Spleen (tissue), 7 donors: ENCODE data around the gene TMEM178B.

Source experiments
- POLR2A ChIP-seq, 3 donors: fragments of 450-650 bp; IDR thresholded peaks; one replicate each; pipeline ENCODE4 v1.5.1; 2017; ENCODE audit warnings: antibody characterized with exemption in 3 of 3, mild to moderate bottlenecking in 1 of 3
- POLR2AphosphoS5 ChIP-seq, 3 donors: sonication (generic); formaldehyde crosslinking; IDR thresholded peaks; one replicate each; pipeline ENCODE4 v1.5.1; 2017; ENCODE audit warnings: antibody characterized with exemption in 3 of 3
- TF ChIP-seq, protein P1 (sequence below), 11 experiments: fragments of 200-600 bp in 7 of 11; fragments of 450-650 bp in 4 of 11; sonication (generic) in 4 of 11; IDR thresholded peaks in 8 of 11; conservative IDR thresholded peaks in 3 of 11; 1 replicate in 7 of 11; 2 replicates in 4 of 11; pipeline versions ENCODE4 v1.4.0 to v1.8.0; 2016 to 2021; ENCODE audit warnings: antibody characterized with exemption in 11 of 11, inconsistent platforms in 4 of 11, mild to moderate bottlenecking in 1 of 11
- donor health status: DM: no; HTN: no; CAD: no; lungs with moderate emphysema.
- donor health status: DM: no; HTN: no; CAD: no.
- donor health status: DM: no; HTN: no; CAD: no.

DNA sequence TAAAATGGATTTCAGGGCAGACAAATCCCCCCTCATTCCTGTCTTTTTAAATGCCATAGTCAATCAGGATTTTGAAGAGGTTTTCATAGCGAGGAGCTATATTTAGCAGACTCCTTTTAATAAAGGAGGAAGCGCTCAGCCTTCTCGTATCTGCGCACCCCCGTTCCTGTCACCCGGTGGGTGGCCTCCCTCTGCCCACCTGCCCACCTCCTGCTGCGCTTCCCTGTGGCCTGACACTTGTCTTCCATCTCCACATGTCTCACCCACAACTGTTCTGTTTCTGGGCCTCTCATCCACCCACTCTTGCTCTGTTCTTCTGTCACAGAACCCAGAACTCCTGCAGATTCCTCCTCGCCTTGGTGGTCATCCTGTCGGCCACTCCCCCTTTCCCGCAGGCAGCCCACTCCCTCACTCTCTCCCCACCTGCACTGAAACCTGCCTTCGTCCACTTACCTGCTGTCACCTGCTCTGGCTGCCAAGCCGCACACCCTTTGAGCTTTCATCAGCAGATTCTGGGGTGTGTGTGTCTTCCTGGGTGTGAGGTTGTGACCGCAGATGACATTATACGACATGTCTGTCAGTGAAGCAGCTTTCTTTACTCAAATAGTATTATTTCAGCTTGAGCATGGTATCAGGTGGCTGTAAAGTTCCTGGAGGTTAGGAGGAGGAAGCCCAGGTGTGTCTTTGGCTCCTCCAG is 313.8 kb downstream of the TMEM178B start:
- TF ChIP-seq POLR2A (IDR thresholded peaks at IDR 0.05) = no peak
- no peak for TF ChIP-seq POLR2AphosphoS5 (IDR thresholded peaks at IDR 0.05)
- TF ChIP-seq, protein P1, sequence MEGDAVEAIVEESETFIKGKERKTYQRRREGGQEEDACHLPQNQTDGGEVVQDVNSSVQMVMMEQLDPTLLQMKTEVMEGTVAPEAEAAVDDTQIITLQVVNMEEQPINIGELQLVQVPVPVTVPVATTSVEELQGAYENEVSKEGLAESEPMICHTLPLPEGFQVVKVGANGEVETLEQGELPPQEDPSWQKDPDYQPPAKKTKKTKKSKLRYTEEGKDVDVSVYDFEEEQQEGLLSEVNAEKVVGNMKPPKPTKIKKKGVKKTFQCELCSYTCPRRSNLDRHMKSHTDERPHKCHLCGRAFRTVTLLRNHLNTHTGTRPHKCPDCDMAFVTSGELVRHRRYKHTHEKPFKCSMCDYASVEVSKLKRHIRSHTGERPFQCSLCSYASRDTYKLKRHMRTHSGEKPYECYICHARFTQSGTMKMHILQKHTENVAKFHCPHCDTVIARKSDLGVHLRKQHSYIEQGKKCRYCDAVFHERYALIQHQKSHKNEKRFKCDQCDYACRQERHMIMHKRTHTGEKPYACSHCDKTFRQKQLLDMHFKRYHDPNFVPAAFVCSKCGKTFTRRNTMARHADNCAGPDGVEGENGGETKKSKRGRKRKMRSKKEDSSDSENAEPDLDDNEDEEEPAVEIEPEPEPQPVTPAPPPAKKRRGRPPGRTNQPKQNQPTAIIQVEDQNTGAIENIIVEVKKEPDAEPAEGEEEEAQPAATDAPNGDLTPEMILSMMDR (IDR thresholded peaks at IDR 0.05 in 8 of 11, conservative IDR thresholded peaks at IDR 0.05 in 3 of 11) = no peak
